K562 (cell line): ENCODE measurements around the gene SLC25A29. TPM values are rescaled to one million over a fixed set of nuclear protein-coding genes. Genes with fewer than 3 reads are reported as not detected.
A peak's percentile ranks its signal among the peaks of the same experiment; 100 is the strongest.

Source experiments
- ATAC-seq: fragments of 200-7000 bp; cut with Tn5 transposase; 3 replicates; pipeline ENCODE4 v1.9.1; 2020; ENCODE audit warnings: moderate library complexity
- BruUV-seq: library from RNA; stranded (reverse); fragments of 400-500 nt; replicated peaks from 2 replicates; lab custom pipeline; 2021; lab: Mats Ljungman, UMichigan
- CTCF ChIA-PET: fragments of 300-600 bp; formaldehyde crosslinking; extraction: SDS; loops from one replicate; lab custom pipeline; 2021; ENCODE audit warnings: low intra/inter-chr PET ratio; lab: Yijun Ruan, JAX
- POLR2A ChIA-PET: fragments of 300-600, 350-650 bp; sonication (Branson Sonifier 250); formaldehyde crosslinking; extraction: SDS; loops from one replicate; lab custom pipeline; 2021; ENCODE audit warnings: antibody characterized with exemption, inconsistent platforms; lab: Yijun Ruan, JAX
- DNase-seq, 4 experiments: peaks; one replicate each; pipeline versions ENCODE4 v3.0.0 to v3.0.0-alpha.2; 2011 to 2018; ENCODE audit warnings: low spot score in 3 of 4, mixed read lengths in 3 of 4; ENCODE audit errors: extremely low read depth in 1 of 4
- FAIRE-seq: peaks from 2 replicates; lab custom pipeline; 2011; peaks lifted over from hg19 to GRCh38; lab: Jason Lieb, UNC
- H2AFZ ChIP-seq: 2 replicates; pipeline ENCODE4 v1.6.0; 2011; ENCODE audit warnings: low read depth, low read length, control low read depth, inconsistent platforms
- H3K27ac ChIP-seq: fragments of 200-600 bp; 3 replicates; pipeline ENCODE4 v1.8.0; 2011; ENCODE audit warnings: low read depth, mild to moderate bottlenecking, control low read depth, inconsistent platforms, low read length, moderate library complexity, mixed read lengths; ENCODE audit errors: extremely low read depth
- H3K27me3 ChIP-seq, 2 experiments: fragments of 300-600 bp in 1 of 2; 2 replicates in 1 of 2; 3 replicates in 1 of 2; pipeline versions ENCODE4 v1.6.0 to v1.8.0; 2011; ENCODE audit warnings: inconsistent platforms in 2 of 2, low read length in 2 of 2, mild to moderate bottlenecking in 1 of 2, mixed read lengths in 1 of 2, moderate library complexity in 1 of 2; ENCODE audit not compliant: control insufficient read depth in 2 of 2, insufficient read depth in 2 of 2
- H3K36me3 ChIP-seq: fragments of 300-600 bp; 3 replicates; pipeline ENCODE4 v1.8.0; 2011; ENCODE audit warnings: mild to moderate bottlenecking, low read length, inconsistent platforms; ENCODE audit not compliant: control insufficient read depth, insufficient read depth
- H3K4me1 ChIP-seq, 2 experiments: fragments of 200-600 bp in 1 of 2; replicated peaks in 1 of 2; 2 replicates in 1 of 2; 3 replicates in 1 of 2; pipeline versions ENCODE4 v1.5.1 to v1.8.0; 2011; ENCODE audit warnings: inconsistent platforms in 2 of 2, low read length in 2 of 2, mild to moderate bottlenecking in 1 of 2, mixed read lengths in 1 of 2, moderate library complexity in 1 of 2; ENCODE audit not compliant: control insufficient read depth in 2 of 2, insufficient read depth in 2 of 2
- H3K4me2 ChIP-seq: 2 replicates; pipeline ENCODE4 v1.6.1; 2011; ENCODE audit warnings: low read length, control low read depth, inconsistent platforms, mixed read lengths; ENCODE audit not compliant: insufficient read depth
- H3K4me3 ChIP-seq: fragments of 200-600 bp; sonication (generic), shearing (Covaris generic); 2 replicates; pipeline ENCODE4 v1.5.1; 2016; ENCODE audit warnings: control low read depth, inconsistent platforms
- H3K79me2 ChIP-seq: fragments of 200-600 bp; 3 replicates; pipeline ENCODE4 v1.8.0; 2011; ENCODE audit warnings: low read length, inconsistent platforms; ENCODE audit not compliant: control insufficient read depth, insufficient read depth
- H3K9ac ChIP-seq, 2 experiments: 2 replicates each; pipeline versions ENCODE4 v1.6.0 to v1.6.1; 2011; ENCODE audit warnings: low read depth in 2 of 2, low read length in 2 of 2, control low read depth in 1 of 2, inconsistent platforms in 1 of 2, mild to moderate bottlenecking in 1 of 2, mixed read lengths in 1 of 2; ENCODE audit not compliant: insufficient read depth in 1 of 2
- H3K9me1 ChIP-seq: one replicate; pipeline ENCODE4 v1.6.0; 2011; ENCODE audit warnings: inconsistent platforms, mild to moderate bottlenecking, low read length, moderate library complexity; ENCODE audit not compliant: control insufficient read depth, insufficient read depth
- H3K9me3 ChIP-seq: replicated peaks from 2 replicates; pipeline ENCODE4 v1.5.1; 2011; ENCODE audit warnings: low read depth, low read length, inconsistent platforms; ENCODE audit not compliant: control insufficient read depth, insufficient read depth
- H4K20me1 ChIP-seq: replicated peaks from 2 replicates; pipeline ENCODE4 v1.6.1; 2011; ENCODE audit warnings: low read length, inconsistent platforms, mixed read lengths; ENCODE audit not compliant: control insufficient read depth, insufficient read depth
- KLF16 ChIP-seq: IDR thresholded peaks from 2 replicates; pipeline ENCODE4 v1.6.1; 2016; ENCODE audit warnings: antibody characterized with exemption
- POLR2G ChIP-seq: fragments of 200-400 bp; formaldehyde crosslinking; IDR thresholded peaks from 2 replicates; pipeline ENCODE4 v1.6.1; 2017; ENCODE audit warnings: low read depth, mild to moderate bottlenecking, antibody characterized with exemption, low read length, moderate library complexity
- POLR2H ChIP-seq: IDR thresholded peaks from 2 replicates; pipeline ENCODE4 v1.6.1; 2016; ENCODE audit warnings: missing genetic modification characterization, low read depth, mild to moderate bottlenecking, control low read depth, missing compliant biosample characterization, moderate library complexity
- RBM22 ChIP-seq: fragments of 200-400 bp; formaldehyde crosslinking; IDR thresholded peaks from 2 replicates; pipeline ENCODE4 v1.6.1; 2018; ENCODE audit warnings: low read length, low read depth; ENCODE audit not compliant: poor library complexity, severe bottlenecking
- ZNF23 ChIP-seq: fragments of 250-450 bp; sonication (Bioruptor Pico); IDR thresholded peaks from 2 replicates; pipeline ENCODE4 v1.4.0; 2020; ENCODE audit warnings: mild to moderate bottlenecking
- WGBS: fragments of 100-300 bp; shearing (Covaris generic); methylation state at CpG from one replicate; pipeline ENCODE4 v1.1.6; 2016; ENCODE audit warnings: low coverage, mixed read lengths; ENCODE audit not compliant: insufficient coverage; ENCODE audit errors: missing lambda C conversion rate; 5-methylcytosine and 5-hydroxymethylcytosine counted together
- in situ Hi-C: fragments of 300-500 bp; cut with MboI; formaldehyde crosslinking; loops from 4 replicates; pipeline ENCODE4 v1.15.0; 2018; ENCODE audit warnings: inconsistent platforms, mixed read lengths
- intact Hi-C: fragments of 100-400 bp; cut with micrococcal nuclease; formaldehyde crosslinking; loops from 2 replicates; pipeline ENCODE4 v1.14.2; 2022
- polyA plus RNA-seq, 8 experiments: library from polyadenylated mRNA; depleted of rRNA in 4 of 8; stranded (reverse) in 5 of 8; unstranded in 3 of 8; fragments of >200 nt; fragmentation: Nextera tagmentation in 2 of 8; fragmentation: Illumina TruSeq in 1 of 8; extraction: Ambion mirVana in 2 of 8; extraction: Trizol in 1 of 8; gene quantifications; 2 replicates each; pipeline versions ENCODE4 v1.2.1 to v1.2.3, GENCODE V29; 2011 to 2014; ENCODE audit warnings: inconsistent platforms in 1 of 8, missing spikeins in 1 of 8
- total RNA-seq, 7 experiments: library from RNA; depleted of rRNA in 6 of 7; stranded (reverse); fragments of >200 nt in 6 of 7; fragmentation: Illumina TruSeq in 2 of 7; extraction: Trizol in 2 of 7; gene quantifications; 2 replicates each; pipeline versions ENCODE4 v1.2.1 to v1.2.3, GENCODE V29; 2011 to 2021; ENCODE audit warnings: low replicate concordance in 1 of 7
- TF ChIP-seq, protein P1 (sequence below): fragments of 250-450 bp; sonication (Bioruptor Pico); IDR thresholded peaks from 2 replicates; pipeline ENCODE4 v1.8.0; 2022; ENCODE audit warnings: moderate library complexity, mild to moderate bottlenecking, inconsistent platforms
- TF ChIP-seq, protein P2 (sequence below): IDR thresholded peaks from 2 replicates; pipeline ENCODE4 v1.6.1; 2011; ENCODE audit not compliant: insufficient read length; ENCODE audit errors: extremely low read depth

The SLC25A29 gene
- total and polyA plus RNA-seq, 9 of the 15 experiments (the other 6 are each of a cell fraction or from before 2014, with no cell fraction given) = 0.07 to 17.5 (median 4.8) TPM

DNA sequence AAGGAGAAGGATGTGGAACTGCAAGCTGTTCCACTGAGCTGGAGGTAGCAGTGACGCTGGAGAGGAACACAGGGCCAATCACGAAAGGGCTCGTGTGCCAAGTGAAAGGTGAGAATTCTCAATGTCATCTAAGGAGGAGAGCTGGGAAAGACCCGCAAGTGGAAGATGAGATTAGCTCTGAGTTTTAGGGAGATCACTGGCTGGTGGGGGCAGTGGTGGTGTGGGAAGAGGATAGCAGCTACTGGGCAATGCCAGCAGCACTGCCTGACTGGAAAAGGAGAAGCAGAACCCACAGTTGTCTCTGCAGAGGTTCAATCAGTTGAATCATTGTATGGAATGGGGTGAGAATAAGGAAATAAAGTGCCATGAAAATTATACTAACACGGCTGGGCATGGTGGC lies 44.7 kb upstream of the SLC25A29 start:
- FAIRE-seq (no peak), DNase-seq (no peak), ATAC-seq (no peak)
- WGBS = 91% methylated on average over 5 of the region's 5 CpGs
- no peaks in the 10 kb centered on the region for H3K9me1 ChIP-seq
- no peak overlapping the region for H3K4me3 ChIP-seq
- H2AFZ ChIP-seq = no peak overlapping the region
- no peaks in the 10 kb centered on the region for H3K4me1 ChIP-seq
- ChIA-PET POLR2A (interaction anchor here (0.6 to 4.9 kb wide), 6 partner anchors 10 to 24 kb away, joined by 3 to 39 read pairs (median 4); a partner anchor contains a TSS), CTCF (no interaction called here)
- no peaks in the 10 kb centered on the region; the same call in 2 of the 3 replicates for H3K79me2 ChIP-seq
- no peak overlapping the region for H3K4me2 ChIP-seq
- BruUV-seq = no TSS peak
- TF ChIP-seq, protein P1, sequence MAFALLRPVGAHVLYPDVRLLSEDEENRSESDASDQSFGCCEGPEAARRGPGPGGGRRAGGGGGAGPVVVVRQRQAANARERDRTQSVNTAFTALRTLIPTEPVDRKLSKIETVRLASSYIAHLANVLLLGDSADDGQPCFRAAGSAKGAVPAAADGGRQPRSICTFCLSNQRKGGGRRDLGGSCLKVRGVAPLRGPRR = no peak
- no peak for TF ChIP-seq RBM22
- in situ Hi-C loops (no loop called here), intact Hi-C loops (loop anchor here (1.0 kb wide), 1 partner anchor 23 kb away; no protein-coding TSS in a partner anchor)
- no peaks in the 10 kb centered on the region for H3K9me3 ChIP-seq
- no peak overlapping the region for H3K27ac ChIP-seq
- no peaks in the 10 kb centered on the region for H4K20me1 ChIP-seq
- H3K36me3 ChIP-seq = peaks cover 86% of the 10 kb centered on the region
- no peaks in the 10 kb centered on the region for H3K27me3 ChIP-seq
- H3K9ac ChIP-seq = no peak overlapping the region

DNA sequence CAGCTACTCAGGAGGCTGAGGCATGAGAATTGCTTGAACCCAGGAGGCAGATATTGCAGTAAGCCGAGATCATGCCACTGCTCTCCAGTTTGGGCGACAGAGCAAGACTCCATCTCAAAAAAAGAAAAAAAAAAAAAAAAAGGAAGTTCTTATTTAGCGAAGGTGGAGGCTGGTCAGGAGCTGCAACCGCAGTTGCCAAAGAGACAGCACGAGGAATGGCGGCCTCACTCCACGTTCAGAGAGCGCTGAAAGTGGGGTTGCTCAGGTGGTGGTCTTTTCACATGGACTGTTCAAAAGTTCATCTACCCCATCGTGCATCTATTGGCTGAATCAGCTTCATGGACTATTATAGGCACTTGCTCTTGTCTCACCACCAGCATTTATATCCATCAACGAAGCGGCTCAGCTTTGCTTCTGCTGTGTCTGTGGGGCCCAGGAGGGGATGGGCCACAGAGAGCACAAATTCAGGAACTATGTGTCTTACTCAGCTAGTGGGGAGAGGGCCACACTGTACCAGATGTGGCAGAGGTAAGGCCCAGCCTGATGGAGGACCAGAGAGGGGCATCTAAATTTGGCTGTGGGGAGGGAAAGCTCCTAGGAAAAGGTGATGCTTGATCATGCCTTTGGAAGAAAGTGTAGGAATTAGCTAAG lies 44.2 kb upstream of the SLC25A29 start:
- no peak overlapping the region for H2AFZ ChIP-seq
- no peak overlapping the region for H3K4me2 ChIP-seq
- DNase-seq = no peak
- no peak for ATAC-seq
- no peaks in the 10 kb centered on the region for H4K20me1 ChIP-seq
- intact Hi-C loops (loop anchor here (1.0 kb wide), 1 partner anchor 24 kb away; no protein-coding TSS in a partner anchor), in situ Hi-C loops (no loop called here)
- CTCF ChIA-PET = no interaction called here
- no peaks in the 10 kb centered on the region for H3K27me3 ChIP-seq
- BruUV-seq = no TSS peak
- peaks cover 84% of the 10 kb centered on the region for H3K36me3 ChIP-seq
- no peak for FAIRE-seq
- no peak overlapping the region for H3K4me3 ChIP-seq
- H3K79me2 ChIP-seq = no peaks in the 10 kb centered on the region; the same call in 2 of the 3 replicates
- peaks cover 0 to 5% of the 10 kb centered on the region in 2 experiments; a peak in 2 of 5 replicates for H3K4me1 ChIP-seq
- H3K9ac ChIP-seq = no peak overlapping the region
- WGBS = 89% methylated on average over 5 of the region's 11 CpGs
- no peak overlapping the region for H3K27ac ChIP-seq
- no peaks in the 10 kb centered on the region for H3K9me1 ChIP-seq
- H3K9me3 ChIP-seq = no peaks in the 10 kb centered on the region
- TF ChIP-seq POLR2H (no peak), POLR2G (peak; percentile 34), KLF16 (no peak), ZNF23 (CRISPR knock-in tag) (no peak)
- TF ChIP-seq, protein P1 = no peak
- TF ChIP-seq, protein P2, sequence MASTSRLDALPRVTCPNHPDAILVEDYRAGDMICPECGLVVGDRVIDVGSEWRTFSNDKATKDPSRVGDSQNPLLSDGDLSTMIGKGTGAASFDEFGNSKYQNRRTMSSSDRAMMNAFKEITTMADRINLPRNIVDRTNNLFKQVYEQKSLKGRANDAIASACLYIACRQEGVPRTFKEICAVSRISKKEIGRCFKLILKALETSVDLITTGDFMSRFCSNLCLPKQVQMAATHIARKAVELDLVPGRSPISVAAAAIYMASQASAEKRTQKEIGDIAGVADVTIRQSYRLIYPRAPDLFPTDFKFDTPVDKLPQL = no peak
- POLR2A ChIA-PET = interaction anchor here (0.6 to 4.9 kb wide), 6 partner anchors 9 to 25 kb away, joined by 3 to 39 read pairs (median 5); a partner anchor contains a TSS
